ENCODE data around the gene MC3R.

DNA sequence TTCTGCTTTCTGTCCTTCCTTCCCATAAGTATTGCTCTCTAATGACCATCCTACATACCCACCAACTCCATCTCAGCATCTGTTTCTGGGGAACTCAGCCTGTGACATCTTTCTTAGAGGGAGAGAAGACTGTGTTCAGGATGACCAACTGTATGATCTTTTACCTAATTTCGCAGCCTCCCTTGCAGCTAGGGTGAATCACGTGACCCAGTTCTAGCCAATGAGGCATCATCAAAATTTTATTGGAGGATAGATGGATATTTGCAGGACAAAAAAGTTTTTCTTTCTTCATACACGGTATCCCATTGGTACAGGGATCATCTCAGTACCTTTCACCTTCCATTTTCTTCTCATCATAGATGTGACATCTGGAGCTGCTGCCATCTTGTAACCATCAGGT, 14.4 kb upstream of the MC3R start:
- TF ChIP-seq POLR2A (IDR thresholded peaks at IDR 0.05; ENCODE audit: low read depth, low read length), result no peak
- no peak for TF ChIP-seq SPI1 (IDR thresholded peaks at IDR 0.05; ENCODE audit: low read depth, low read length)
- TF ChIP-seq TAF1 (IDR thresholded peaks at IDR 0.05; ENCODE audit: low read depth, low read length), result no peak
